AG04450 (cell line): ENCODE data around the gene FZD2. TPM values are rescaled to one million over a fixed set of nuclear protein-coding genes. Genes with fewer than 3 reads are reported as not detected.

Experiments used
- CTCF ChIA-PET: fragments of 300-600, 350-600 bp; formaldehyde crosslinking; extraction: SDS; loops from one replicate; lab custom pipeline; 2022; ENCODE audit warnings: antibody characterized with exemption, inconsistent platforms; lab: Charles Lee
- POLR2A ChIA-PET: fragments of 350-600 bp; formaldehyde crosslinking; extraction: SDS; loops from one replicate; lab custom pipeline; 2021; ENCODE audit warnings: antibody characterized with exemption, inconsistent platforms; lab: Yijun Ruan, JAX
- DNase-seq: peaks from one replicate; pipeline ENCODE4 v3.0.0-alpha.2; 2011; ENCODE audit warnings: low read depth, low spot score
- H3K27ac ChIP-seq: one replicate; pipeline ENCODE4 v1.5.1; 2012; ENCODE audit warnings: low read depth, low read length, control low read depth
- H3K27me3 ChIP-seq: one replicate; pipeline ENCODE4 v1.6.0; 2012; ENCODE audit warnings: low read length; ENCODE audit not compliant: control insufficient read depth, insufficient read depth
- H3K4me3 ChIP-seq: 2 replicates; pipeline ENCODE4 v1.5.1; 2011; ENCODE audit warnings: mild to moderate bottlenecking, low read depth, low read length, control low read depth
- H3K9me3 ChIP-seq: 2 replicates; pipeline ENCODE4 v1.5.1; 2012; ENCODE audit warnings: low read length; ENCODE audit not compliant: control insufficient read depth, insufficient read depth
- CTCF ChIP-seq: IDR thresholded peaks from 2 replicates; pipeline ENCODE4 v1.5.1; 2011; ENCODE audit warnings: low read depth, low read length, control low read depth, inconsistent platforms
- polyA plus RNA-seq: library from polyadenylated mRNA; depleted of rRNA; stranded (reverse); fragments of >200 nt; gene quantifications from 2 replicates; pipeline ENCODE4 v1.2.3, GENCODE V29; 2011

The FZD2 gene
- polyA plus RNA-seq, 1 experiment: 49.4 TPM

GRCh38 chr17:44523672-44523972 is 33.7 kb upstream of the FZD2 start:
- ChIA-PET POLR2A (interaction anchor here (0.6 to 1.2 kb wide), 2 partner anchors 20 to 119 kb away, joined by 4 to 5 read pairs; partner anchors contain the start of gene GPATCH8), CTCF (interaction anchor here (0.6 to 4.4 kb wide), 41 partner anchors 7 to 314 kb away, joined by 3 to 62 read pairs (median 3); partner anchors contain the start of genes FAM171A2, GRN, MEIOC and SLC25A39)
- TF ChIP-seq CTCF: no peak
- Histone ChIP-seq H3K27me3 (no peaks in the 10 kb centered on the region), H3K4me3 (no peak overlapping the region), H3K27ac (no peak overlapping the region), H3K9me3 (peaks cover 7% of the 10 kb centered on the region; the same call in 1 of the 2 replicates)
- no peak for DNase-seq

GRCh38 chr17:44527102-44527501 is 30.2 kb upstream of the FZD2 start:
- ChIA-PET CTCF (no interaction called here), POLR2A (no interaction called here)
- Histone ChIP-seq H3K27ac (no peak overlapping the region), H3K27me3 (no peaks in the 10 kb centered on the region), H3K4me3 (no peak overlapping the region), H3K9me3 (peaks cover 7% of the 10 kb centered on the region; the same call in 1 of the 2 replicates)
- no peak for TF ChIP-seq CTCF
- no peak for DNase-seq

DNA sequence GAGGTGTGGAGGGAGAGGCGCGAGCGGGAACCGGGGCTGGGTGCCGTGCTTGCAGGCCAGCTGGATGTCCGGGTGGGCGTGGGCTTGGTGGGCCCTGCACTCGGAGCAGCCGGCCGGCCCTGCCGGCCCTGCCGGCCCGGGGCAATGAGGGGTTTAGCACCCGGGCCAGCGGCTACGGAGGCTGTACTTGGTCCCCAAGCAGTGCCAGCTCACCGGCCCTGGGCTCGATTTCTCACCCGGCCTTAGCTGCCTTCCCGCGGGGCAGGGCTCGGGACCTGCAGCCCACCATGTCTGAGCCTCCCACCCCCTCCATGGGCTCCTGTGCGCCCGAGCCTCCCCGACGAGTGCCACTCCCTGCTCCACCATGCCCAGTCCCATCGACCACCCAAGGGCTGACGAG is 29.3 kb upstream of the FZD2 start:
- H3K27me3 ChIP-seq: no peaks in the 10 kb centered on the region
- TF ChIP-seq CTCF: no peak
- DNase-seq: no peak
- no peak overlapping the region for H3K4me3 ChIP-seq
- H3K9me3 ChIP-seq: peaks cover 7% of the 10 kb centered on the region; the same call in 1 of the 2 replicates
- H3K27ac ChIP-seq: no peak overlapping the region
- ChIA-PET POLR2A (no interaction called here), CTCF (no interaction called here)

GRCh38 chr17:44529864-44530263 is 27.4 kb upstream of the FZD2 start:
- DNase-seq: no peak
- no peak for TF ChIP-seq CTCF
- ChIA-PET CTCF (no interaction called here), POLR2A (no interaction called here)
- no peak overlapping the region for H3K4me3 ChIP-seq
- H3K27ac ChIP-seq: no peak overlapping the region
- peaks cover 7% of the 10 kb centered on the region; the same call in 1 of the 2 replicates for H3K9me3 ChIP-seq
- no peaks in the 10 kb centered on the region for H3K27me3 ChIP-seq

GRCh38 chr17:44530896-44531418 is 26.3 kb upstream of the FZD2 start:
- no peak for TF ChIP-seq CTCF
- POLR2A ChIA-PET: interaction anchor here (0.7 kb wide), 1 partner anchor 26 kb away, joined by 8 read pairs; the partner anchor contains the start of gene FZD2

More at GRCh38 chr17:44530896-44531418, 26.3 kb upstream of the FZD2 start:
- Histone ChIP-seq H3K27ac (no peak overlapping the region), H3K9me3 (peaks cover 7% of the 10 kb centered on the region; the same call in 1 of the 2 replicates), H3K27me3 (no peaks in the 10 kb centered on the region), H3K4me3 (no peak overlapping the region)
- no peak for DNase-seq
- CTCF ChIA-PET: interaction anchor here (0.6 to 3.9 kb wide), 6 partner anchors 8 to 106 kb away, joined by 3 to 89 read pairs (median 6); partner anchors contain the start of gene FZD2
